Adrenal gland (tissue), 5 donors: ENCODE measurements around the gene LGI2.

ENCODE experiments used
- CTCF ChIP-seq, 6 experiments: fragments of 450-650 bp in 4 of 6; fragments of 200-600 bp in 2 of 6; sonication (generic) in 1 of 6; IDR thresholded peaks; 1 replicate in 5 of 6; 2 replicates in 1 of 6; pipeline versions ENCODE4 v1.5.1 to v1.8.0; 2016 to 2021; ENCODE audit warnings: antibody characterized with exemption in 6 of 6, mild to moderate bottlenecking in 2 of 6, moderate library complexity in 1 of 6
- POLR2A ChIP-seq, 2 donors: fragments of 450-650 bp; IDR thresholded peaks; one replicate each; pipeline ENCODE4 v1.6.1; 2017; ENCODE audit warnings: antibody characterized with exemption in 2 of 2, mild to moderate bottlenecking in 2 of 2, moderate library complexity in 1 of 2
- donor health status: DM: no; HTN: no; CAD: no.

GRCh38 chr4:24956091-24956490 lies 74.7 kb downstream of the LGI2 start:
- no peak for TF ChIP-seq CTCF (IDR thresholded peaks at IDR 0.05)
- TF ChIP-seq POLR2A (IDR thresholded peaks at IDR 0.05) = no peak
